HepG2 (cell line): Measurements from ENCODE around the gene CLEC2A. TPM values are rescaled to one million over a fixed set of nuclear protein-coding genes. Genes with fewer than 3 reads are reported as not detected.

Experiments used
- ATAC-seq: fragments of 200-7000 bp; cut with Tn5 transposase; 3 replicates; pipeline ENCODE4 v1.9.1; 2020; ENCODE audit warnings: mild to moderate bottlenecking, moderate library complexity
- BruUV-seq: library from RNA; stranded (reverse); fragments of 400-500 nt; replicated peaks from 2 replicates; lab custom pipeline; 2021; lab: Mats Ljungman, UMichigan
- CTCF ChIA-PET: fragments of 300-600 bp; formaldehyde crosslinking; extraction: SDS; loops from one replicate; lab custom pipeline; 2021; ENCODE audit warnings: low total read pairs, inconsistent platforms, low intra/inter-chr PET ratio; lab: Yijun Ruan, JAX
- POLR2A ChIA-PET: fragments of 350-600 bp; sonication (Branson Sonifier 250); formaldehyde crosslinking; loops from one replicate; lab custom pipeline; 2020; ENCODE audit warnings: antibody characterized with exemption, inconsistent platforms; lab: Yijun Ruan, JAX
- DNase-seq: peaks from one replicate; pipeline ENCODE4 v3.0.0-alpha.2; 2015; ENCODE audit warnings: low spot score
- FAIRE-seq: peaks from 3 replicates; lab custom pipeline; 2011; peaks lifted over from hg19 to GRCh38; lab: Jason Lieb, UNC
- H2AFZ ChIP-seq: one replicate; pipeline ENCODE4 v1.6.1; 2011; ENCODE audit warnings: low read length, inconsistent platforms
- H3K27ac ChIP-seq: fragments of 300-600 bp; 3 replicates; pipeline ENCODE4 v1.8.0; 2011; ENCODE audit warnings: mixed run types, mild to moderate bottlenecking, mixed read lengths, low read length, inconsistent platforms; ENCODE audit not compliant: insufficient read depth; ENCODE audit errors: extremely low read length
- H3K27me3 ChIP-seq, 2 experiments: fragments of 200-600 bp in 1 of 2; 2 replicates in 1 of 2; 3 replicates in 1 of 2; pipeline versions ENCODE4 v1.6.0 to v1.8.0; 2011; ENCODE audit warnings: low read length in 2 of 2, mild to moderate bottlenecking in 2 of 2, moderate library complexity in 2 of 2, inconsistent platforms in 1 of 2; ENCODE audit not compliant: insufficient read depth in 2 of 2, control insufficient read depth in 1 of 2
- H3K36me3 ChIP-seq, 2 experiments: fragments of 200-600 bp in 1 of 2; replicated peaks in 1 of 2; 2 replicates in 1 of 2; 3 replicates in 1 of 2; pipeline versions ENCODE4 v1.5.1 to v1.8.0; 2011; ENCODE audit warnings: low read length in 2 of 2, inconsistent platforms in 1 of 2; ENCODE audit not compliant: insufficient read depth in 2 of 2, control insufficient read depth in 1 of 2
- H3K4me1 ChIP-seq: 2 replicates; pipeline ENCODE4 v1.5.1; 2012; ENCODE audit warnings: low read length, inconsistent platforms; ENCODE audit not compliant: insufficient read depth
- H3K4me2 ChIP-seq: 2 replicates; pipeline ENCODE4 v1.6.0; 2011; ENCODE audit warnings: low read depth, low read length, inconsistent platforms
- H3K4me3 ChIP-seq, 3 experiments: fragments of 200-600 bp in 1 of 3; sonication (generic), shearing (Covaris generic) in 1 of 3; replicated peaks in 1 of 3; 2 replicates each; pipeline ENCODE4 v1.5.1; 2011 to 2016; ENCODE audit warnings: low read length in 3 of 3, inconsistent platforms in 2 of 3, low read depth in 2 of 3, mild to moderate bottlenecking in 2 of 3, control low read depth in 1 of 3, mixed read lengths in 1 of 3; ENCODE audit not compliant: insufficient read depth in 1 of 3
- H3K79me2 ChIP-seq: one replicate; pipeline ENCODE4 v1.6.1; 2011; ENCODE audit warnings: low read length, inconsistent platforms; ENCODE audit not compliant: insufficient read depth
- H3K9ac ChIP-seq: 2 replicates; pipeline ENCODE4 v1.6.0; 2011; ENCODE audit warnings: mild to moderate bottlenecking, low read depth, low read length, inconsistent platforms; ENCODE audit not compliant: insufficient read depth
- H3K9me3 ChIP-seq: 2 replicates; pipeline ENCODE4 v1.5.1; 2012; ENCODE audit warnings: mild to moderate bottlenecking, low read length
- H4K20me1 ChIP-seq: 2 replicates; pipeline ENCODE4 v1.6.0; 2011; ENCODE audit warnings: inconsistent platforms, mild to moderate bottlenecking, low read length, moderate library complexity; ENCODE audit not compliant: insufficient read depth
- AFF4 ChIP-seq: sonication (generic); formaldehyde crosslinking; IDR thresholded peaks from 2 replicates; pipeline ENCODE4 v1.4.0; 2020; ENCODE audit warnings: missing genetic modification reagents
- ATF7 ChIP-seq, 2 experiments: fragments of 450-650 bp in 1 of 2; sonication (generic) in 1 of 2; formaldehyde crosslinking in 1 of 2; IDR thresholded peaks; 2 replicates each; pipeline versions ENCODE4 v1.4.0 to v1.6.1; 2016 to 2020; ENCODE audit warnings: antibody characterized with exemption in 1 of 2, mild to moderate bottlenecking in 1 of 2, missing genetic modification reagents in 1 of 2
- GMEB1 ChIP-seq: sonication (generic); formaldehyde crosslinking; IDR thresholded peaks from 2 replicates; pipeline ENCODE4 v1.5.1; 2020; ENCODE audit warnings: missing genetic modification reagents, mild to moderate bottlenecking, borderline replicate concordance
- HCFC1 ChIP-seq: fragments of 150-350 bp; IDR thresholded peaks from 2 replicates; pipeline ENCODE4 v1.6.1; 2014; ENCODE audit warnings: low read depth, low read length
- KLF6 ChIP-seq: IDR thresholded peaks from 2 replicates; pipeline ENCODE4 v1.8.0; 2016; ENCODE audit warnings: missing biosample characterization, missing genetic modification reagents
- TFDP1 ChIP-seq: IDR thresholded peaks from 2 replicates; pipeline ENCODE4 v1.6.1; 2016; ENCODE audit warnings: missing compliant biosample characterization, missing genetic modification reagents, borderline replicate concordance
- ZBTB33 ChIP-seq: sonication (generic); formaldehyde crosslinking; IDR thresholded peaks from 2 replicates; pipeline ENCODE4 v1.4.0; 2020; ENCODE audit warnings: missing genetic modification reagents
- ZFP37 ChIP-seq: sonication (generic); formaldehyde crosslinking; IDR thresholded peaks from 2 replicates; pipeline ENCODE4 v1.4.0; 2020; ENCODE audit warnings: missing genetic modification reagents, borderline replicate concordance
- ZNF337 ChIP-seq: sonication (generic); formaldehyde crosslinking; IDR thresholded peaks from 2 replicates; pipeline ENCODE4 v1.5.1; 2020; ENCODE audit warnings: missing genetic modification reagents, low read depth, mild to moderate bottlenecking, borderline replicate concordance
- ZNF569 ChIP-seq: sonication (generic); formaldehyde crosslinking; IDR thresholded peaks from 2 replicates; pipeline ENCODE4 v1.5.0; 2020; ENCODE audit warnings: mild to moderate bottlenecking, missing genetic modification reagents, moderate library complexity, borderline replicate concordance
- ZNF570 ChIP-seq: sonication (generic); formaldehyde crosslinking; IDR thresholded peaks from 2 replicates; pipeline ENCODE4 v1.4.0; 2020; ENCODE audit warnings: mild to moderate bottlenecking, missing genetic modification reagents, borderline replicate concordance
- WGBS: methylation state at CpG from one replicate; pipeline ENCODE4 v1.1.6; 2017; ENCODE audit warnings: low lambda C conversion rate; 5-methylcytosine and 5-hydroxymethylcytosine counted together
- in situ Hi-C: cut with HindIII; loops from 2 replicates; pipeline ENCODE4 v1.10.0; 2017; ENCODE audit warnings: low pct_unique_long_range_greater_than_20kb; ENCODE audit not compliant: extremely low pct_ligation_motif_present
- intact Hi-C: fragments of 100-400 bp; cut with micrococcal nuclease; formaldehyde crosslinking; loops from one replicate; pipeline ENCODE4 v1.10.0; 2022; ENCODE audit not compliant: unreplicated experiment
- polyA plus RNA-seq, 8 experiments: library from polyadenylated mRNA; depleted of rRNA in 3 of 8; stranded (reverse) in 7 of 8; unstranded in 1 of 8; fragments of >200 nt; fragmentation: Illumina TruSeq in 4 of 8; extraction: Trizol in 4 of 8; gene quantifications; 2 replicates each; pipeline versions ENCODE4 v1.2.1 to v1.2.3, GENCODE V29; 2011 to 2016; ENCODE audit warnings: low read depth in 4 of 8, missing spikeins in 1 of 8, mixed read lengths in 1 of 8; ENCODE audit not compliant: insufficient read depth in 1 of 8
- total RNA-seq, 5 experiments: library from RNA; depleted of rRNA; stranded (reverse); fragments of >200 nt; fragmentation: Illumina TruSeq; extraction: Trizol; gene quantifications; 2 replicates each; pipeline ENCODE4 v1.2.3, GENCODE V29; 2016; ENCODE audit warnings: low read depth in 1 of 5
- TF ChIP-seq, protein P1 (sequence below): sonication (generic); formaldehyde crosslinking; IDR thresholded peaks from 2 replicates; pipeline ENCODE4 v1.4.0; 2020; ENCODE audit warnings: mild to moderate bottlenecking, missing genetic modification reagents

The CLEC2A gene
- total and polyA plus RNA-seq, 2 of the 13 experiments (the other 11 are each of a cell fraction or from before 2014, with no cell fraction given): not detected

- BruUV-seq: no TSS peak
- no peaks in the 10 kb centered on the region for H3K79me2 ChIP-seq
- ChIA-PET CTCF (no interaction called here), POLR2A (no interaction called here)
- H3K27me3 ChIP-seq: no peaks in the 10 kb centered on the region
- H3K4me2 ChIP-seq: no peak overlapping the region
- H2AFZ ChIP-seq: no peak overlapping the region
- no peaks in the 10 kb centered on the region for H3K9me3 ChIP-seq
- no peak for FAIRE-seq
- ATAC-seq: no peak
- no peak overlapping the region for H3K27ac ChIP-seq
- intact Hi-C loops: no loop called here
- no peaks in the 10 kb centered on the region for H3K36me3 ChIP-seq
- H4K20me1 ChIP-seq: no peaks in the 10 kb centered on the region
- in situ Hi-C loops: no loop called here
- WGBS: 38% methylated on average over 4 of the region's 4 CpGs
- no peak for DNase-seq
- H3K4me1 ChIP-seq: peaks cover 14% of the 10 kb centered on the region
- no peak overlapping the region for H3K9ac ChIP-seq
- no peak overlapping the region for H3K4me3 ChIP-seq
- TF ChIP-seq TFDP1 (CRISPR knock-in tag) (no peak), ZBTB33 (CRISPR knock-in tag) (no peak), ZNF569 (CRISPR knock-in tag) (no peak), ATF7 (IDR thresholded peaks at IDR 0.05) (no peak), ATF7 (CRISPR knock-in tag; IDR thresholded peaks at IDR 0.05) (no peak), ZNF570 (CRISPR knock-in tag) (no peak), AFF4 (CRISPR knock-in tag) (no peak), GMEB1 (CRISPR knock-in tag) (no peak), HCFC1 (no peak), ZNF337 (CRISPR knock-in tag) (no peak), KLF6 (CRISPR knock-in tag) (no peak), ZFP37 (CRISPR knock-in tag) (no peak)
- TF ChIP-seq, protein P1, sequence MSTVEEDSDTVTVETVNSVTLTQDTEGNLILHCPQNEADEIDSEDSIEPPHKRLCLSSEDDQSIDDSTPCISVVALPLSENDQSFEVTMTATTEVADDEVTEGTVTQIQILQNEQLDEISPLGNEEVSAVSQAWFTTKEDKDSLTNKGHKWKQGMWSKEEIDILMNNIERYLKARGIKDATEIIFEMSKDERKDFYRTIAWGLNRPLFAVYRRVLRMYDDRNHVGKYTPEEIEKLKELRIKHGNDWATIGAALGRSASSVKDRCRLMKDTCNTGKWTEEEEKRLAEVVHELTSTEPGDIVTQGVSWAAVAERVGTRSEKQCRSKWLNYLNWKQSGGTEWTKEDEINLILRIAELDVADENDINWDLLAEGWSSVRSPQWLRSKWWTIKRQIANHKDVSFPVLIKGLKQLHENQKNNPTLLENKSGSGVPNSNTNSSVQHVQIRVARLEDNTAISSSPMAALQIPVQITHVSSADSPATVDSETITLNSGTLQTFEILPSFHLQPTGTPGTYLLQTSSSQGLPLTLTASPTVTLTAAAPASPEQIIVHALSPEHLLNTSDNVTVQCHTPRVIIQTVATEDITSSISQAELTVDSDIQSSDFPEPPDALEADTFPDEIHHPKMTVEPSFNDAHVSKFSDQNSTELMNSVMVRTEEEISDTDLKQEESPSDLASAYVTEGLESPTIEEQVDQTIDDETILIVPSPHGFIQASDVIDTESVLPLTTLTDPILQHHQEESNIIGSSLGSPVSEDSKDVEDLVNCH (CRISPR knock-in tag): no peak
Measured at GRCh38 chr12:9880532-9881078, 51.6 kb downstream of the CLEC2A start.
